ENCODE results near the gene RADIL. TPM values are rescaled to one million over a fixed set of nuclear protein-coding genes. Genes with fewer than 3 reads are reported as not detected.

RADIL gene
- polyA plus RNA-seq, 3 donors = not detected

DNA sequence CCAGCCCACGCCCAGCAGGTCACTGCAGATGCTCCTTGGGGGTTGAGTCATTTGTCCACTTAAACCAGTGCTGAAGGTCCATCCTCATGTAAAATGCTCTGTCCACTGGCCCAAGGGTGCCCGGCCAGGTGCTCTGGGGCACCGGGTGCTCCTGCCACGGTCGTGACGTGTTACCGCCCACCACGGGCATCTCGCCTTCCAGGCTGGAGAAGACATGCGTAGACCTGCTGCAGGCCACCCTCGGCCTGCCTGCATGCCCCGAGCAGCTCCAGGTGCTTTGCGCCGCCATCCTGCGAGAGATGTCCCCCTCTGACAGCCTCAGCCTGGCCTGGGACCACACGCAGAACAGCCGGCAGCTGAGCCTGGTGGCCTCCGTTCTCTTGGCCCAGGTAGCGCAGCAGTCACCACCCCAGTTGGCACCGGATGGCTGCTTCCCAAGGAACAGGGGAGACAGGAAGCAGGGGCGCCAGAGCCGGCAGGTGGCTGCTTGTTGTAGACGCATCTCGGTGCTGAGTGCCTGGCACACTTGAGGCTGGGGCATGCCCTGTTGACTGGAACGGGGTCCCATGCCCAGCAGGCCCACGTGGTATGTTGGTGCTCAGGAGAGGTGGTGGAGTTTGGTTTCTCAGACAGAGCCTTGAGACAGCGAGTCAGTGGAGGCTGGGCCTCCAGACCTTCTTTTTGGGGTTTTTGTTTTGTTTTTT, 102.0 kb downstream of the RADIL start:
- peaks cover 0 to 2% (median 0%) of the 10 kb centered on the region in 3 donors for H3K27me3 Mint-ChIP-seq (ENCODE audit: low read depth in 3 of 3)
- Histone ChIP-seq H3K79me2 (ENCODE audit: insufficient read depth, low read length) (peaks cover 57% of the 10 kb centered on the region), H3K27me3 (ENCODE audit: control insufficient read depth in 2 of 2, insufficient read depth in 2 of 2, low read length in 2 of 2) (no peaks in the 10 kb centered on the region), H3K36me3 (replicated peaks in 1 of 2; ENCODE audit: control insufficient read depth in 1 of 2, insufficient read depth in 2 of 2, low read length in 2 of 2) (peaks cover 59 to 79% of the 10 kb centered on the region in 2 donors), H3K4me2 (replicated peaks; ENCODE audit: extremely low read depth, low read length, poor library complexity, severe bottlenecking) (no peak overlapping the region), H3K4me3 (replicated peaks in 1 of 3; ENCODE audit: low read depth in 2 of 3, low read length in 3 of 3) (no peak overlapping the region), H3K9me3 (replicated peaks in 1 of 2; ENCODE audit: control insufficient read depth in 1 of 2, insufficient read depth in 1 of 2, low read length in 2 of 2) (no peaks in the 10 kb centered on the region), H3K27ac (ENCODE audit: low read depth in 1 of 2, low read length in 2 of 2) (no peak overlapping the region), H2AFZ (ENCODE audit: insufficient read depth, low read depth, low read length, poor library complexity, severe bottlenecking) (no peak overlapping the region), H3K9ac (ENCODE audit: insufficient read depth, low read length, poor library complexity, severe bottlenecking) (no peak overlapping the region), H3K4me1 (ENCODE audit: control insufficient read depth in 1 of 2, insufficient read depth in 2 of 2, low read length in 2 of 2) (peaks cover 5 to 10% of the 10 kb centered on the region in 2 donors), H4K20me1 (ENCODE audit: insufficient read depth, low read length) (peaks cover 83% of the 10 kb centered on the region)
- peak overlapping the region in 1 of 7 donors; percentile 54 for H3K27ac Mint-ChIP-seq
- TF ChIP-seq, protein P1, sequence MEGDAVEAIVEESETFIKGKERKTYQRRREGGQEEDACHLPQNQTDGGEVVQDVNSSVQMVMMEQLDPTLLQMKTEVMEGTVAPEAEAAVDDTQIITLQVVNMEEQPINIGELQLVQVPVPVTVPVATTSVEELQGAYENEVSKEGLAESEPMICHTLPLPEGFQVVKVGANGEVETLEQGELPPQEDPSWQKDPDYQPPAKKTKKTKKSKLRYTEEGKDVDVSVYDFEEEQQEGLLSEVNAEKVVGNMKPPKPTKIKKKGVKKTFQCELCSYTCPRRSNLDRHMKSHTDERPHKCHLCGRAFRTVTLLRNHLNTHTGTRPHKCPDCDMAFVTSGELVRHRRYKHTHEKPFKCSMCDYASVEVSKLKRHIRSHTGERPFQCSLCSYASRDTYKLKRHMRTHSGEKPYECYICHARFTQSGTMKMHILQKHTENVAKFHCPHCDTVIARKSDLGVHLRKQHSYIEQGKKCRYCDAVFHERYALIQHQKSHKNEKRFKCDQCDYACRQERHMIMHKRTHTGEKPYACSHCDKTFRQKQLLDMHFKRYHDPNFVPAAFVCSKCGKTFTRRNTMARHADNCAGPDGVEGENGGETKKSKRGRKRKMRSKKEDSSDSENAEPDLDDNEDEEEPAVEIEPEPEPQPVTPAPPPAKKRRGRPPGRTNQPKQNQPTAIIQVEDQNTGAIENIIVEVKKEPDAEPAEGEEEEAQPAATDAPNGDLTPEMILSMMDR (IDR thresholded peaks at IDR 0.05) = no peak
- H3K4me3 Mint-ChIP-seq = no peak overlapping the region
- DNase-seq = no peak
- peaks cover 43 to 79% of the 10 kb centered on the region in 2 donors for H3K36me3 Mint-ChIP-seq
- no peaks in the 10 kb centered on the region for H3K9me3 Mint-ChIP-seq
- 97% methylated on average over 26 of the region's 27 CpGs for WGBS (ENCODE audit: insufficient coverage)
- intact Hi-C loops (cut with micrococcal nuclease) = no loop called here
- peaks cover 14% of the 10 kb centered on the region for H3K4me1 Mint-ChIP-seq

DNA sequence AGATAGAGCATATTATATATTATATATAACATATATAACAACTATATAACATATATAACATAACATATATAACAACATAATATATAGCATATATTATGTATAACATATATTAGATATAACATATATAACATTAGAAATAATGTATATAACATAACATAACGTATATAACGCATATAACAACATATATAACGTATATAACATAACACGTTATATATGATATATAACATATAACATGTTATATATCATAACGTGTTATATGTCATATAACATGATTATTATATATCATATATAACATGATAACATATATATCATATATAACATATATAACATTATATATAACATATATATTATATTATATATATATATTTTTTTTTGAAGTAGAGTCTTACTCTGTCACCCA, 104.4 kb downstream of the RADIL start:
- peaks cover 31 to 55% of the 10 kb centered on the region in 2 donors for H3K36me3 Mint-ChIP-seq
- no peaks in the 10 kb centered on the region for H3K27me3 ChIP-seq (ENCODE audit: control insufficient read depth in 2 of 2, insufficient read depth in 2 of 2, low read length in 2 of 2)
- H3K27ac Mint-ChIP-seq = peak overlapping the region in 1 of 7 donors; percentile 58
- no CpG with 5 or more reads among the region's 5 CpGs for WGBS (ENCODE audit: insufficient coverage)
- H3K27me3 Mint-ChIP-seq (ENCODE audit: low read depth in 3 of 3) = no peaks in the 10 kb centered on the region
- H3K4me1 ChIP-seq (ENCODE audit: control insufficient read depth in 1 of 2, insufficient read depth in 2 of 2, low read length in 2 of 2) = peaks cover 20 to 27% of the 10 kb centered on the region in 2 donors
- H4K20me1 ChIP-seq (ENCODE audit: insufficient read depth, low read length) = peaks cover 61% of the 10 kb centered on the region
- no peak overlapping the region for H3K4me2 ChIP-seq (replicated peaks; ENCODE audit: extremely low read depth, low read length, poor library complexity, severe bottlenecking)
- peaks cover 67% of the 10 kb centered on the region for H3K79me2 ChIP-seq (ENCODE audit: insufficient read depth, low read length)
- H3K4me3 Mint-ChIP-seq = no peak overlapping the region
- H3K4me3 ChIP-seq (replicated peaks in 1 of 3; ENCODE audit: low read depth in 2 of 3, low read length in 3 of 3) = no peak overlapping the region
- peaks cover 35 to 55% of the 10 kb centered on the region in 2 donors for H3K36me3 ChIP-seq (replicated peaks in 1 of 2; ENCODE audit: control insufficient read depth in 1 of 2, insufficient read depth in 2 of 2, low read length in 2 of 2)
- H3K9me3 Mint-ChIP-seq = no peaks in the 10 kb centered on the region
- no peak overlapping the region for H3K9ac ChIP-seq (ENCODE audit: insufficient read depth, low read length, poor library complexity, severe bottlenecking)
- H2AFZ ChIP-seq (ENCODE audit: insufficient read depth, low read depth, low read length, poor library complexity, severe bottlenecking) = no peak overlapping the region
- H3K9me3 ChIP-seq (replicated peaks in 1 of 2; ENCODE audit: control insufficient read depth in 1 of 2, insufficient read depth in 1 of 2, low read length in 2 of 2) = no peaks in the 10 kb centered on the region
- H3K4me1 Mint-ChIP-seq = peaks cover 26% of the 10 kb centered on the region
- DNase-seq = no peak
- no peak overlapping the region for H3K27ac ChIP-seq (ENCODE audit: low read depth in 1 of 2, low read length in 2 of 2)
- TF ChIP-seq, protein P1 (IDR thresholded peaks at IDR 0.05) = no peak
- intact Hi-C loops (cut with micrococcal nuclease) = no loop called here
